GM19395 (cell line): ENCODE measurements around the gene NFKBIZ.
A peak's percentile ranks its signal among the peaks of the same experiment; 100 is the strongest.
"Not testable (repeated sequence)": the region's sequence is repeated elsewhere in the genome, so short reads cannot be mapped to it uniquely, and the experiment has no call there.

Source experiments
- ATAC-seq: cut with Tn5 transposase; IDR thresholded peaks from one replicate; pipeline ENCODE4 v1.9.1; 2021; ENCODE audit warnings: mild to moderate bottlenecking, moderate library complexity; ENCODE audit not compliant: unreplicated experiment

Gene NFKBIZ

GRCh38 chr3:101868534-101869464 lies 19.5 kb downstream of the NFKBIZ start:
- ATAC-seq = no peak

DNA sequence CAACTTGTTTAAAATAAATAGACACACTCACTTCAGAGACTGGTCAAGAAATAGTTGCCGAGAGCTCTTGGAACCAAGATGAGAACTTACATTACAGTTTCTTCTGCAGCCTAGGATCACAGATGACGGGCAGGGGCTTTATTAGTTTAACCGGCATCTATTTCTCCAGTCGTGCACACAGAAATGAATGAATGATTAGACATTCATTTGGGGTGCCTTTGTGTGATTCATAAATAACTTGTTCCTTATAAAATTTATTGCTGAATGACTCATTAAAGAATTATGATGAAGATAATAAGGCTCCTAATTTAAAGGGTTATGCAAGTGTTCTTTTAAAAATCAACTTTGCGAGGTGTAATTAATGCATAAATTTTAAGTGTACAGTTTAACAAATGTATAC lies 20.8 kb downstream of the NFKBIZ start:
- no peak for ATAC-seq

DNA sequence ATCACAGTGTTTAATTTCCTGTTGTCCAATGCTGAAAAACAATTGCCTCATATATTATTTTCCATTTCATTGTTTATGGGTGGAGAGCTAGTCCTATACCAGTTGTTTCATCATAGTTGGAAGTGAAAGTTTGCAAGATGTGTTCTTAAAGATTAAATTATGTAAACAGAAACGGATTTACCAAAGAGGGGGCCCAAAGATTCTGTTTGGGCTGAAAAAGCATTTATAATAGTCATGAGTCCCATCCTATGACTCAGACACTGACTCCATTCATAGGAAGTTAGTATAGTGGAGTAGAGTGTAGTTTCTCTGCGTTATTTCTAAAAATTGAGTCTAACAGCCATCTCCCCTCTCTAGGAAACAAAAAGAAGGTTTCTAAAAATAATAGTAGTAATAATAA lies 24.3 kb downstream of the NFKBIZ start:
- ATAC-seq = no peak

DNA sequence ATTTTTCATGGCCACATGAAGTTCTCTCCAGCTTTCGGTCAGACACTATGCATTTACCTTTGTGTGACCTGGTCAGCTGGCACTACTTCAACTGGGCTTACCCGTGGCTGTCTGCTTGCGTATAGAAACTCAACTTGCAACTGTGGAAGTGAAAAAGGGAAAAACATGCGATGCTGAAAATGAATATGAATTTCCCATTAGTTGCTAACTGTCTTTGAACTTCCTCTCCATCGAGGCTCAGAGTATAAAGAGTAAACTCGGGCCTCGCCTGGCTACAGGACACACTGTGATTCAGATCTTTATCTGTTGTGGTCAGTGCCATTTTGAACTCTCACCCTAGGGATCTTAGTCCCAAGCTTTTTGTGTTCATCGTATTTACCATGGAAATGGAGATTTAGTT lies 26.8 kb downstream of the NFKBIZ start:
- no peak for ATAC-seq

- ATAC-seq = no peak
These were observed 29.3 kb downstream of the NFKBIZ start for GRCh38 chr3:101878589-101878988.

GRCh38 chr3:101879102-101879501 lies 29.8 kb downstream of the NFKBIZ start:
- no peak for ATAC-seq

GRCh38 chr3:101879623-101880284 lies 30.4 kb downstream of the NFKBIZ start:
- no peak for ATAC-seq

DNA sequence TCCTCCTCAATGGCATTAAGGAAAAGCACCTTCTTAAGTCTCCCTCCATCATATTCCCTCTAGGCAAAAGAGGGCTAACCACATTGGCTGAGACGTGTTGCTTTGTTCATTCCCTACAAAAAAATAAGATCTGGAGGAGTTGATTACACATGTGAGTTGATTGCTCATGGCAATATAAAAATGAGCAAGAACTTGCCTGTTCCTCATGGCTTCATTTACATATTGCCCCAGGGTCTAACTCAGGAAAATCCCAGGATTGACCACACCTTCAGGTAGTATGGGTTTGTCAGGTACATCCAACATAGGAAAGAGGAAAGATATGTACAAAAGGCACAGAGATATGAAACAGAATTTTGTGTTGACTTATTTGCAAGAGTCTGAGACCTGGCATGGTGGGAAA lies 35.5 kb downstream of the NFKBIZ start:
- no peak for ATAC-seq

DNA sequence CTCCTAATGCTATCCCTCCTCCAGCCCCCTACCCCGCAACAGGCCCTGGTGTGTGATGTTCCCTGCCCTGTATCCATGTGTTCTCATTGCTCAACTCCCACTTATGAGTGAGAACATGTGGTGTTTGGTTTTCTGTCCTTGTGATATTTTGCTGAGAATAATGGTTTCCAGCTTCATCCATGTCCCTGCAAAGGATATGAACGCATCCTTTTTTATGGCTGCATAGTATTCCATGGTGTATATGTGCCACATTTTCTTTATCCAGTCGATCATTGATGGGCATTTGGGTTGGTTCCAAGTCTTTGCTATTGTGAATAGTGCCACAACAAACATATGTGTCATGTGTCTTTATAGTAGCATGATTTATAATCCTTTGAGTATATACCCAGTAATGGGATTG lies 36.3 kb downstream of the NFKBIZ start:
- not testable (repeated sequence) for ATAC-seq

DNA sequence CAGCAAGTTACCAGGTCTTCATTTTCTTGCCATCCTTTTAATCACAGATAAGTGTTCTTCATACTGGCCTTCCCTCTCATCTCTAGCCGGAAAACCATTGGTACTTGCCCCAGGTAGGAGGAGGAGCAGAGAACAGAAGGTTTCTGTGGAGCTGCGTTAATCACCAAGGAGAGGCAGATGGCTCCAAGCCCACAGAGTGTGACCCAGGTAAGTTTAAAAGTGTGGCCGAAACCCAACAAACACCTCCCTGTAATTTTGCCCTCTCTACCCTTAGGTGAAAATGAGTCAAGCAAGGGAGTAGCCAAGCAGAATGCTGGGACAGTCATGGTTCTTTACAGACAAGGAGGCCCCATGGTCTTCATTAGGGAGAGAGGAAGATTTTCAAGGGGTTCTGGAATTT lies 37.3 kb downstream of the NFKBIZ start:
- no peak for ATAC-seq

- ATAC-seq = no peak
These were observed 39.3 kb downstream of the NFKBIZ start for GRCh38 chr3:101888653-101889052.

GRCh38 chr3:101890716-101891115 lies 41.4 kb downstream of the NFKBIZ start:
- ATAC-seq = no peak

GRCh38 chr3:101892648-101893047 lies 43.3 kb downstream of the NFKBIZ start:
- ATAC-seq = no peak

- ATAC-seq = no peak
These were observed 46.9 kb downstream of the NFKBIZ start for GRCh38 chr3:101896083-101896757.

DNA sequence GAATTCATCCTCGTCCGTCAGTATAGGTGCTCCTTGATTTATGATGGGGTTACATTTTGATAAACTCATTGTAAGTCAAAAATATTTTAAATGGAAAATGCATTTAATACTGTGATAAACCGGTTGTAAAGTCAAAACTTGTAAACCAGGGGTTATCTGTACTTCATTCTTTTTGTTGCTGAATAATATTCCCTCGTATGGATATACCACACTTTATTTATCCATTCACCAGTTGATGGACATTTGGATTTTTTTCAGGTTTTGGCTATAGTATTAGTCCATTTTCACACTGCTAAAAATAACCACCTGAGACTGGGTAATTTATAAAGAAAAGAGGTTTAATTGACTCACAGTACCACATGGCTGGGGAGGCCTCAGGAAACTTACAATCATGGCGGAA lies 47.7 kb downstream of the NFKBIZ start:
- no peak for ATAC-seq

DNA sequence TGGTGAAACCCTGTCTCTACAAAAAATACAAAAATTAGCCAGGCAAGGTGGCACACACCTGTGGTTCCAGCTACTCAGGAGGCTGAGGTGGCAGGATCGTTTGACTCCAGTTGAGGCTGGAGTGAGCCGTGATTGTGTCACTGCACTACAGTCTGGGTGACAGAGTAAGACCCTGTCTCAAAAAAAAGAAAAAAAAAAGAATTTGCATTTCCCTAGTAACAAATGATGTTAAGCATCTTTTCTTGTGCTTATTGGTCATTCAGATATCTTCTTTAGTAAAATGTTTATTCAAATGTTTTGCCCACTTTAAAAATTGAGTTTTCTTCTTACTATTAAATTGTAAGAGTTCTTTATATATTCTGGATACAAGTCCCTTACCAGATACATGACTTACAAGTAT lies 48.7 kb downstream of the NFKBIZ start:
- ATAC-seq = no peak

GRCh38 chr3:101898752-101899169 lies 49.4 kb downstream of the NFKBIZ start:
- ATAC-seq = peak; percentile 93

DNA sequence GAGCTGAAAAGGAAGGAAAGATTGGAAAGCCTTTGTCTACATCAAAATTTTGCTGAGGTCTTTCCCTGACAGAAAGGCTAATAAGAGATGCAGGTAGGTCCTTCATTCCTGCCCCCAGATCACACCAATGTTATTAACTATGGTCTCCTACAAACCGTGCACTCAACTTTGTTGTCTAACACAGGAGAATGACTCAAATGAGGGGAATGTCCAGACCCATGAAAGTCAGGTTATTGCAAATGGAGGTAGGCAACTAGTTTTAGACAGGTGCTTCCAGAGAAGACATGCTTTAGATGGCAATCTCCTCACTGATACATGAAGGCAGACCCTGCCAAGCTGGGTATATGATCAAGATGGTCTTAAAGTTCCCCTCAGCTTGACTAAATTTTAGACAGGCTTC lies 51.0 kb downstream of the NFKBIZ start:
- no peak for ATAC-seq

- no peak for ATAC-seq
These were observed 51.4 kb downstream of the NFKBIZ start for GRCh38 chr3:101900736-101901135.

- peak; percentile 50 for ATAC-seq
These were observed 52.7 kb downstream of the NFKBIZ start for GRCh38 chr3:101902041-101902440.

GRCh38 chr3:101903451-101903871 lies 54.1 kb downstream of the NFKBIZ start:
- ATAC-seq = no peak

GRCh38 chr3:101905573-101905972 lies 56.3 kb downstream of the NFKBIZ start:
- not testable (repeated sequence) for ATAC-seq
